ENCODE measurements around the gene PTPN9.
"Not testable (repeated sequence)": the region's sequence is repeated elsewhere in the genome, so short reads cannot be mapped to it uniquely, and the experiment has no call there.

Gene PTPN9

GRCh38 chr15:75450307-75451201, 128.6 kb downstream of the PTPN9 start:
- no peaks in the 10 kb centered on the region for H3K9me3 ChIP-seq (ENCODE audit: insufficient read depth, low read depth, low read length)
- H3K9ac ChIP-seq (ENCODE audit: low read depth, low read length): peak overlapping the region; percentile 78
- H3K4me3 ChIP-seq (ENCODE audit: low read length): peak overlapping the region; percentile 92
- H3K27ac ChIP-seq (ENCODE audit: low read length): no peak overlapping the region
- H3K36me3 ChIP-seq (ENCODE audit: insufficient read depth, low read depth, low read length): peaks cover 15% of the 10 kb centered on the region; the same call in 1 of the 2 replicates
- H3K27me3 ChIP-seq (ENCODE audit: insufficient read depth, low read length): no peaks in the 10 kb centered on the region
- H3K4me1 ChIP-seq (ENCODE audit: insufficient read depth, low read length): no peaks in the 10 kb centered on the region; the same call in 1 of the 2 replicates

GRCh38 chr15:75449585-75450306, 129.4 kb downstream of the PTPN9 start:
- no peaks in the 10 kb centered on the region for H3K27me3 ChIP-seq (ENCODE audit: insufficient read depth, low read length)
- H3K4me3 ChIP-seq (ENCODE audit: low read length): peak overlapping the region; percentile 92
- 0 out of 2 replicates have a peak overlapping the region, but pooled peaks have one; percentile 78 for H3K9ac ChIP-seq (ENCODE audit: low read depth, low read length)
- H3K4me1 ChIP-seq (ENCODE audit: insufficient read depth, low read length): no peaks in the 10 kb centered on the region; the same call in 1 of the 2 replicates
- no peaks in the 10 kb centered on the region for H3K9me3 ChIP-seq (ENCODE audit: insufficient read depth, low read depth, low read length)
- no peak overlapping the region for H3K27ac ChIP-seq (ENCODE audit: low read length)
- peaks cover 15% of the 10 kb centered on the region; the same call in 1 of the 2 replicates for H3K36me3 ChIP-seq (ENCODE audit: insufficient read depth, low read depth, low read length)

- not testable (repeated sequence) for H3K4me1 ChIP-seq (ENCODE audit: insufficient read depth, low read length); H3K9ac ChIP-seq (ENCODE audit: low read depth, low read length); H3K4me3 ChIP-seq (ENCODE audit: low read length); H3K27me3 ChIP-seq (ENCODE audit: insufficient read depth, low read length); H3K27ac ChIP-seq (ENCODE audit: low read length); H3K9me3 ChIP-seq (ENCODE audit: insufficient read depth, low read depth, low read length)
- peaks cover 21% of the 10 kb centered on the region for H3K36me3 ChIP-seq (ENCODE audit: insufficient read depth, low read depth, low read length)
Observed at GRCh38 chr15:75448171-75448570, 130.9 kb downstream of the PTPN9 start.

- Histone ChIP-seq H3K9me3 (ENCODE audit: insufficient read depth, low read depth, low read length) (no peaks in the 10 kb centered on the region), H3K4me3 (ENCODE audit: low read length) (no peak overlapping the region), H3K36me3 (ENCODE audit: insufficient read depth, low read depth, low read length) (peaks cover 25% of the 10 kb centered on the region), H3K27me3 (ENCODE audit: insufficient read depth, low read length) (no peaks in the 10 kb centered on the region), H3K4me1 (ENCODE audit: insufficient read depth, low read length) (no peaks in the 10 kb centered on the region; the same call in 1 of the 2 replicates), H3K9ac (ENCODE audit: low read depth, low read length) (no peak overlapping the region), H3K27ac (ENCODE audit: low read length) (no peak overlapping the region)
Observed at GRCh38 chr15:75446151-75446550, 133.0 kb downstream of the PTPN9 start.

GRCh38 chr15:75445324-75445723, 133.8 kb downstream of the PTPN9 start:
- peaks cover 25% of the 10 kb centered on the region for H3K36me3 ChIP-seq (ENCODE audit: insufficient read depth, low read depth, low read length)
- H3K4me3 ChIP-seq (ENCODE audit: low read length); H3K27me3 ChIP-seq (ENCODE audit: insufficient read depth, low read length); H3K9ac ChIP-seq (ENCODE audit: low read depth, low read length); H3K9me3 ChIP-seq (ENCODE audit: insufficient read depth, low read depth, low read length); H3K27ac ChIP-seq (ENCODE audit: low read length); H3K4me1 ChIP-seq (ENCODE audit: insufficient read depth, low read length): not testable (repeated sequence)

- not testable (repeated sequence) for H3K4me1 ChIP-seq (ENCODE audit: insufficient read depth, low read length); H3K27me3 ChIP-seq (ENCODE audit: insufficient read depth, low read length); H3K4me3 ChIP-seq (ENCODE audit: low read length); H3K9me3 ChIP-seq (ENCODE audit: insufficient read depth, low read depth, low read length); H3K9ac ChIP-seq (ENCODE audit: low read depth, low read length); H3K27ac ChIP-seq (ENCODE audit: low read length)
- H3K36me3 ChIP-seq (ENCODE audit: insufficient read depth, low read depth, low read length): peaks cover 25% of the 10 kb centered on the region
Observed at GRCh38 chr15:75443972-75444453, 135.1 kb downstream of the PTPN9 start.

GRCh38 chr15:75437721-75438120, 141.4 kb downstream of the PTPN9 start:
- Histone ChIP-seq H3K9ac (ENCODE audit: low read depth, low read length) (no peak overlapping the region), H3K9me3 (ENCODE audit: insufficient read depth, low read depth, low read length) (no peaks in the 10 kb centered on the region), H3K4me1 (ENCODE audit: insufficient read depth, low read length) (no peaks in the 10 kb centered on the region), H3K27me3 (ENCODE audit: insufficient read depth, low read length) (no peaks in the 10 kb centered on the region), H3K36me3 (ENCODE audit: insufficient read depth, low read depth, low read length) (peaks cover 27% of the 10 kb centered on the region), H3K27ac (ENCODE audit: low read length) (no peak overlapping the region), H3K4me3 (ENCODE audit: low read length) (no peak overlapping the region)

GRCh38 chr15:75436881-75437280, 142.2 kb downstream of the PTPN9 start:
- Histone ChIP-seq H3K36me3 (ENCODE audit: insufficient read depth, low read depth, low read length) (peaks cover 27% of the 10 kb centered on the region), H3K4me1 (ENCODE audit: insufficient read depth, low read length) (no peaks in the 10 kb centered on the region), H3K9me3 (ENCODE audit: insufficient read depth, low read depth, low read length) (no peaks in the 10 kb centered on the region), H3K4me3 (ENCODE audit: low read length) (no peak overlapping the region), H3K27me3 (ENCODE audit: insufficient read depth, low read length) (no peaks in the 10 kb centered on the region), H3K9ac (ENCODE audit: low read depth, low read length) (no peak overlapping the region), H3K27ac (ENCODE audit: low read length) (no peak overlapping the region)

GRCh38 chr15:75431682-75432081, 147.4 kb downstream of the PTPN9 start:
- Histone ChIP-seq H3K36me3 (ENCODE audit: insufficient read depth, low read depth, low read length) (peaks cover 55% of the 10 kb centered on the region), H3K4me1 (ENCODE audit: insufficient read depth, low read length) (no peaks in the 10 kb centered on the region), H3K27ac (ENCODE audit: low read length) (no peak overlapping the region), H3K27me3 (ENCODE audit: insufficient read depth, low read length) (no peaks in the 10 kb centered on the region), H3K4me3 (ENCODE audit: low read length) (no peak overlapping the region), H3K9ac (ENCODE audit: low read depth, low read length) (no peak overlapping the region), H3K9me3 (ENCODE audit: insufficient read depth, low read depth, low read length) (no peaks in the 10 kb centered on the region)

GRCh38 chr15:75431270-75431669, 147.8 kb downstream of the PTPN9 start:
- Histone ChIP-seq H3K4me3 (ENCODE audit: low read length) (no peak overlapping the region), H3K36me3 (ENCODE audit: insufficient read depth, low read depth, low read length) (peaks cover 56% of the 10 kb centered on the region), H3K9me3 (ENCODE audit: insufficient read depth, low read depth, low read length) (no peaks in the 10 kb centered on the region), H3K27ac (ENCODE audit: low read length) (no peak overlapping the region), H3K27me3 (ENCODE audit: insufficient read depth, low read length) (no peaks in the 10 kb centered on the region), H3K4me1 (ENCODE audit: insufficient read depth, low read length) (no peaks in the 10 kb centered on the region), H3K9ac (ENCODE audit: low read depth, low read length) (no peak overlapping the region)

- H3K36me3 ChIP-seq (ENCODE audit: insufficient read depth, low read depth, low read length): peaks cover 57% of the 10 kb centered on the region
- H3K27ac ChIP-seq (ENCODE audit: low read length): no peak overlapping the region
- H3K4me3 ChIP-seq (ENCODE audit: low read length): no peak overlapping the region
- H3K4me1 ChIP-seq (ENCODE audit: insufficient read depth, low read length): no peaks in the 10 kb centered on the region
- no peaks in the 10 kb centered on the region for H3K27me3 ChIP-seq (ENCODE audit: insufficient read depth, low read length)
- H3K9ac ChIP-seq (ENCODE audit: low read depth, low read length): no peak overlapping the region
- no peaks in the 10 kb centered on the region for H3K9me3 ChIP-seq (ENCODE audit: insufficient read depth, low read depth, low read length)
Observed at GRCh38 chr15:75430259-75430658, 148.9 kb downstream of the PTPN9 start.

All from iPS-20b (cell line).